Measurements from ENCODE around the gene TCP11.

TCP11 gene

GRCh38 chr6:35128496-35128895 is 12.6 kb downstream of the TCP11 start:
- peak; percentile 44; the same call in 2 of the 3 replicates for ATAC-seq

GRCh38 chr6:35128042-35128441 is 13.1 kb downstream of the TCP11 start:
- TF ChIP-seq ZC3H10 (CRISPR knock-in tag; IDR thresholded peaks at IDR 0.05) (no peak), SNAI2 (CRISPR knock-in tag; IDR thresholded peaks at IDR 0.05) (no peak), TCF4 (CRISPR knock-in tag; IDR thresholded peaks at IDR 0.05; ENCODE audit: borderline replicate concordance) (no peak), CSRNP3 (CRISPR knock-in tag; IDR thresholded peaks at IDR 0.05) (no peak), ARNTL (CRISPR knock-in tag; IDR thresholded peaks at IDR 0.05; ENCODE audit: borderline replicate concordance, low read depth) (no peak), ZNF565 (CRISPR knock-in tag; conservative IDR thresholded peaks at IDR 0.05; ENCODE audit: low read depth) (no peak), TSHZ2 (CRISPR knock-in tag; IDR thresholded peaks at IDR 0.05) (no peak), ESRRG (CRISPR knock-in tag; IDR thresholded peaks at IDR 0.05) (no peak), RARB (CRISPR knock-in tag; IDR thresholded peaks at IDR 0.05) (no peak), TOX (CRISPR knock-in tag; IDR thresholded peaks at IDR 0.05; ENCODE audit: borderline replicate concordance) (no peak), BACH2 (CRISPR knock-in tag; IDR thresholded peaks at IDR 0.05; ENCODE audit: borderline replicate concordance) (no peak), CSDC2 (CRISPR knock-in tag; IDR thresholded peaks at IDR 0.05) (no peak), OSR1 (CRISPR knock-in tag; IDR thresholded peaks at IDR 0.05) (no peak)
- ATAC-seq, result no peak

More at GRCh38 chr6:35128496-35128895, 12.6 kb downstream of the TCP11 start:
- TF ChIP-seq PATZ1 (CRISPR knock-in tag; IDR thresholded peaks at IDR 0.05; ENCODE audit: borderline replicate concordance), result no peak

GRCh38 chr6:35124356-35124755 is 16.8 kb downstream of the TCP11 start:
- TF ChIP-seq BACH2 (CRISPR knock-in tag; IDR thresholded peaks at IDR 0.05; ENCODE audit: borderline replicate concordance) (no peak), ARNTL (CRISPR knock-in tag; IDR thresholded peaks at IDR 0.05; ENCODE audit: borderline replicate concordance, low read depth) (no peak), ISL1 (CRISPR knock-in tag; IDR thresholded peaks at IDR 0.05) (no peak), ZFP3 (CRISPR knock-in tag; IDR thresholded peaks at IDR 0.05) (no peak), RARB (CRISPR knock-in tag; IDR thresholded peaks at IDR 0.05) (no peak), ESRRG (CRISPR knock-in tag; IDR thresholded peaks at IDR 0.05) (no peak), PPARA (CRISPR knock-in tag; IDR thresholded peaks at IDR 0.05; ENCODE audit: borderline replicate concordance) (no peak), TCF4 (CRISPR knock-in tag; IDR thresholded peaks at IDR 0.05; ENCODE audit: borderline replicate concordance) (no peak), ZNF565 (CRISPR knock-in tag; conservative IDR thresholded peaks at IDR 0.05; ENCODE audit: low read depth) (no peak), OSR1 (CRISPR knock-in tag; IDR thresholded peaks at IDR 0.05) (no peak)
- ATAC-seq, result no peak

- TF ChIP-seq BACH2 (CRISPR knock-in tag; IDR thresholded peaks at IDR 0.05; ENCODE audit: borderline replicate concordance) (no peak), ZFP3 (CRISPR knock-in tag; IDR thresholded peaks at IDR 0.05) (no peak), ESRRG (CRISPR knock-in tag; IDR thresholded peaks at IDR 0.05) (no peak), TOX (CRISPR knock-in tag; IDR thresholded peaks at IDR 0.05; ENCODE audit: borderline replicate concordance) (no peak)
- no peak for ATAC-seq
These were observed 20.4 kb downstream of the TCP11 start for GRCh38 chr6:35120746-35121145.

GRCh38 chr6:35108309-35108885 is 32.7 kb downstream of the TCP11 start:
- no peak for ATAC-seq
- TF ChIP-seq POU6F1 (CRISPR knock-in tag; IDR thresholded peaks at IDR 0.05; ENCODE audit: borderline replicate concordance, low read depth) (no peak), ZFP3 (CRISPR knock-in tag; IDR thresholded peaks at IDR 0.05) (no peak), ZFP30 (CRISPR knock-in tag; IDR thresholded peaks at IDR 0.05) (no peak), ARNTL (CRISPR knock-in tag; IDR thresholded peaks at IDR 0.05; ENCODE audit: borderline replicate concordance, low read depth) (no peak), SNAI2 (CRISPR knock-in tag; IDR thresholded peaks at IDR 0.05) (no peak), BACH2 (CRISPR knock-in tag; IDR thresholded peaks at IDR 0.05; ENCODE audit: borderline replicate concordance) (no peak), PATZ1 (CRISPR knock-in tag; IDR thresholded peaks at IDR 0.05; ENCODE audit: borderline replicate concordance) (no peak), GLIS3 (CRISPR knock-in tag; IDR thresholded peaks at IDR 0.05) (no peak), ISL1 (CRISPR knock-in tag; IDR thresholded peaks at IDR 0.05) (no peak), ZNF70 (CRISPR knock-in tag; IDR thresholded peaks at IDR 0.05) (no peak)
